KOPT-K1 (cell line): ENCODE data around the gene HS3ST3A1.
"Not testable (repeated sequence)": the region's sequence is repeated elsewhere in the genome, so short reads cannot be mapped to it uniquely, and the experiment has no call there.

Experiments used
- H3K27ac ChIP-seq: fragments of 200-600 bp; sonication (generic); 2 replicates; pipeline ENCODE4 v1.5.1; 2016; ENCODE audit warnings: antibody characterized with exemption, mild to moderate bottlenecking, low read depth, low read length; ENCODE audit not compliant: poor library complexity, severe bottlenecking
- H3K36me3 ChIP-seq: fragments of 200-600 bp; sonication (generic); 2 replicates; pipeline ENCODE4 v1.5.1; 2017; ENCODE audit warnings: antibody characterized with exemption, mild to moderate bottlenecking, low read length, moderate library complexity; ENCODE audit not compliant: insufficient read depth
- H3K9me3 ChIP-seq: fragments of 200-600 bp; sonication (generic); 2 replicates; pipeline ENCODE4 v1.5.1; 2017; ENCODE audit warnings: antibody characterized with exemption, low read length, mild to moderate bottlenecking; ENCODE audit not compliant: insufficient read depth, poor library complexity, severe bottlenecking

HS3ST3A1 gene

GRCh38 chr17:13510062-13510461 lies 91.7 kb downstream of the HS3ST3A1 start:
- H3K9me3 ChIP-seq, result no peaks in the 10 kb centered on the region
- H3K36me3 ChIP-seq, result no peaks in the 10 kb centered on the region
- no peak overlapping the region for H3K27ac ChIP-seq

DNA sequence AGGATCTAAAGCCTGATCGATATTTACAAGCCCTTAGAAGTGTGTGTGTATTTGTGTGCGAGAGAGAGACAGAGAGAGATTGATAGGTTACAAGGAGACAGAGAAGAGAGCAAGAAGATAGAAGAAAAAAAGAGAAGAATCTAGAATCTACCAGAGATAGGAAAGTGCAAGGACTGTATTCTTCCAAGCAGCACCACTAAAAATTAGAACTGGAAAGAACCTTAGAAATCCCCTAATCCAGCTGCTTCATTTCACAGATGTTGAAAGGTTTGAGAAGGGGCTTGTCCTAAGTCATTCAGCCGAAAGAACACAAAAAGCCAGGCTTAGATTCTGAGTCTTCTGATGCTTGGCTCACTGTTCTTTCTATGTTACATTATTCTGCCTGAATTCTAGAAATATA lies 92.2 kb downstream of the HS3ST3A1 start:
- no peaks in the 10 kb centered on the region for H3K36me3 ChIP-seq
- H3K27ac ChIP-seq, result no peak overlapping the region
- H3K9me3 ChIP-seq, result no peaks in the 10 kb centered on the region

- Histone ChIP-seq H3K9me3 (no peaks in the 10 kb centered on the region), H3K36me3 (no peaks in the 10 kb centered on the region), H3K27ac (no peak overlapping the region)
These were observed 92.8 kb downstream of the HS3ST3A1 start for GRCh38 chr17:13508896-13509295.

- Histone ChIP-seq H3K9me3 (no peaks in the 10 kb centered on the region), H3K27ac (no peak overlapping the region), H3K36me3 (no peaks in the 10 kb centered on the region)
These were observed 98.2 kb downstream of the HS3ST3A1 start for GRCh38 chr17:13503526-13503925.

GRCh38 chr17:13502263-13502662 lies 99.5 kb downstream of the HS3ST3A1 start:
- Histone ChIP-seq H3K36me3 (no peaks in the 10 kb centered on the region), H3K9me3 (no peaks in the 10 kb centered on the region)

DNA sequence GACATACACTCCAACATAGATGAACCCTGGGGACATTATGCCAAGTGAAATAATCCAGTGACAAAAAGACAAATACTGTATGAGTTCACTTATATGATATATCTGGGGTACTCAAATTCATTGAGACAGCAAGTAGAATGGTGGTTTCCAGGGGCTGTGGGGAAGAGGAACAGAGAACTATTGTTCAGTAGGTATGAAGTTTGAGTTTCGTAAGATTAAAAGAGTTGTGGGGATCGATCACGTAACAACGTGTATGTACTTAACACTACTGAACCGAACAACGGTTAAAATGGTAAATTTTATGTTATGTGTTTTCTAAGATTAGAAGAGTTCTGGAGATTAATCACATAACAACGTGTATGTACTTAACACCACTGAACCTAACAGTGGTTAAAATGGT lies 100.8 kb downstream of the HS3ST3A1 start:
- Histone ChIP-seq H3K27ac (no peak overlapping the region), H3K36me3 (no peaks in the 10 kb centered on the region), H3K9me3 (no peaks in the 10 kb centered on the region)

More at GRCh38 chr17:13502263-13502662, 99.5 kb downstream of the HS3ST3A1 start:
- no peak overlapping the region for H3K27ac ChIP-seq

DNA sequence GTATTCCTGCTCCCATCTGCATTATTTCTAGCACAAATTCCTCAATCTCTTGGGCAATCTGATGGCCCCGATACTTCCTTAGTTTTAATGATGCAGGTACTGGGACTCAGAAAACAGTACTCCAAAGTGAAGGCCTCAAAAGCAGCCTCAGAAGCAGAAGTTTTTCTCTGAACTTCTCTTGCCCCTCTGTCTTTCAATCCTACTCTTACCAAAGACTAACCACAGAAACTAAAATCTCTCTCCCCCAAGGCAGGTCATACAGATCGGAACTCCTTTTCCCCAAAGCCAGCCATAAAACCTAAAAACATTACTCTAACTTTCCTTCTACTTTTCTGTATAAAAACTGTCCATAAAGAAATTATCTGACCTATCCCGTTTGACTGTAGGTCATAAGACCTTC lies 103.5 kb downstream of the HS3ST3A1 start:
- Histone ChIP-seq H3K9me3 (no peaks in the 10 kb centered on the region), H3K27ac (no peak overlapping the region), H3K36me3 (no peaks in the 10 kb centered on the region)

DNA sequence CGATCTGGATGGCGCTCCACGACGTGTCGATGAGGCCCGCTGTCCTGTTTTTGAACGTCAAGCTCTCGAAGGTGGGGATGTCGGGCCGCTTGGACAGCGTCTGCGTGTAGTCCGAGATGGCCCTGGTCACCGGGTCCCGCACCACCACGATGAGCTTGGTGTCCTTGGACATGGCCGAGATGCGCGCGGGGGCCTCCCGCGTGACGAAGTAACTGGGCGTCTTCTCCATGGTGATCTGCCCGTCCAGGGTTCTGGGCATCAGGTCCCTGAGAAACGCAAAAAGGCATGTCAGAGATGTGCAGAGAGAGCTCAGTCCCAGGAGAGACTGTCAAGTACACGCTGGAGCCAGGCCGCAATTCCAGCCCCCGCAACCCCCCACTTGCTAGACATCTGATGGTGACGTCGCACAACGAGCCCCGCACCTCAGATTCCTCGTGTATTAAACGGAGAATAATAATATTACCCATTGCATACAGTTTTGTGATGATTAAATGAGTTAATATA lies 105.1 kb downstream of the HS3ST3A1 start:
- H3K36me3 ChIP-seq, H3K27ac ChIP-seq, H3K9me3 ChIP-seq: not testable (repeated sequence)

- Histone ChIP-seq H3K36me3 (no peaks in the 10 kb centered on the region), H3K27ac (no peak overlapping the region), H3K9me3 (no peaks in the 10 kb centered on the region)
These were observed 106.3 kb downstream of the HS3ST3A1 start for GRCh38 chr17:13495423-13495822.

DNA sequence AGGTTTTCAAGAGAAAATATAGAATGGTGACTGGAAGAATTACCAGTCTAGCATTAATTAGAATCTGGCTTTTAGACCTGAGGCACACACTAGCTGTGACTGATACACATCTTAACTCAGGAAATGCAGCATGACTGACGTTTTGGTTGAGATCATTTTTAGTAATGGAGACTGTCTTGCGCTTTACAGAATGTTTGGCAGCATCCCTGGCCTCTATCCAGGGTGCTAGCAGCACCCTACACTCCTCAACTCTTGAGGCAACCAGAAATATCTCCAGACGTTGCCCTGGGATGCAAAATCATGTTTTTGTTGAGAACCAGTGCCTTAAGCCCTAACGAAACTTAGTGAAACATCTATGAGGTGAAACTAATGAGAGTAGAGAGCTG lies 109.0 kb downstream of the HS3ST3A1 start:
- no peak overlapping the region for H3K27ac ChIP-seq
- H3K9me3 ChIP-seq, result no peaks in the 10 kb centered on the region
- H3K36me3 ChIP-seq, result no peaks in the 10 kb centered on the region

DNA sequence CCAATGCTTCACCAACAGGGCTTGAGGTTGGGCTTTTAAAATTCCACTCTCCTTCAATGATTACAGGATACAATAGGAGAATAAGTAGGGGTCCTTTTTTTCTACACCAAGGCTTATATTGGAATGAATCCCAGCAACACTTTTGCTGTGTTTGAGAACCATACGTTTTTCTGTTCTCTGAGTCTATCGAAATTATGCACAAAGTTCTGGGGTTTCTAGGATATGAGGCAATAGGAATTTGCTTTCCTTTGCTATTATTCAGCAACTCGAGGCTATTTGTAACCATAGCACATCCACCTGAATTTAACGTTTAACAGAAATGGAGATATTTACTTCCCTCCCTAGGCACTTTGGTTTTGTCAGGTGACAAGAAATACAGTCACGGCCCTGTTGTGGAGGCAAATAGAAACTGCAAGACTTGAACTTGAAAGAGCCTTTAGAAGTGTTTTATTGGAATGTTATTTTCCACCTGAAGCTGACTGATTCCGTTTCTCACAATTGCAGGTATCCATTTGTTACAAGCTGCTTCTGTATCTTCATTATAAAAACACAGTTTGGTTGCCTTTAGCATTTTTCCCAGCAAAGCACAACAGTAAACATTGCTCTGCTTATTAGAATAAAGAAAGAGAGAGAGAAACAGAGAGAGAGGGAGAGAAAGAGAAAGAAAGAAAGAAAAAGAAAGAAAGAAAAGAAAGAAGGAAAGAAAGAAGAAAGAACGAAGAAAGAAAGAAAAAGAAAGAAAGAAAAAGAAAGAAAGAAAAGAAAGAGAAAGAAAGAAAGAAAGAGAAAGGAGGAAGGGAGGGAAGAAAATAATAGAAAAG lies 109.6 kb downstream of the HS3ST3A1 start:
- Histone ChIP-seq H3K27ac (no peak overlapping the region), H3K36me3 (no peaks in the 10 kb centered on the region), H3K9me3 (no peaks in the 10 kb centered on the region)

DNA sequence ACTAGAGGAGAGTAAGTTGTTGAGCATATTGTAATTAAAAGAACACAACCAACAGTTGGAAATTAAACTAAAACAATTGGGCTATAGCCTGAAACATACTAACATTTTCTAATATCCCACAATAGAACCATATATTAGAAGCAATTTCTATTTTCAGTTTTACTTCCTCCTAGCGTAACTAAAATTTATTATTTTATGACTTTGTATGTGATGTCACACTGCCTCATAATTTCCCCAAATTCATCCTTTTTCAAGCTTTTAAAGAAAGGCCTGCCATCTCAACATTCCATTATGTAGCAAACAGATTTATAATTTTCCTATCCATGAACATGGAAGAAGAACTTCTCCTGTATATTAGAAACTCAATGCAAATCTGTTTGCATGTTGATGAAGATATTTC lies 110.2 kb downstream of the HS3ST3A1 start:
- no peak overlapping the region for H3K27ac ChIP-seq
- H3K36me3 ChIP-seq, result no peaks in the 10 kb centered on the region
- no peaks in the 10 kb centered on the region for H3K9me3 ChIP-seq

DNA sequence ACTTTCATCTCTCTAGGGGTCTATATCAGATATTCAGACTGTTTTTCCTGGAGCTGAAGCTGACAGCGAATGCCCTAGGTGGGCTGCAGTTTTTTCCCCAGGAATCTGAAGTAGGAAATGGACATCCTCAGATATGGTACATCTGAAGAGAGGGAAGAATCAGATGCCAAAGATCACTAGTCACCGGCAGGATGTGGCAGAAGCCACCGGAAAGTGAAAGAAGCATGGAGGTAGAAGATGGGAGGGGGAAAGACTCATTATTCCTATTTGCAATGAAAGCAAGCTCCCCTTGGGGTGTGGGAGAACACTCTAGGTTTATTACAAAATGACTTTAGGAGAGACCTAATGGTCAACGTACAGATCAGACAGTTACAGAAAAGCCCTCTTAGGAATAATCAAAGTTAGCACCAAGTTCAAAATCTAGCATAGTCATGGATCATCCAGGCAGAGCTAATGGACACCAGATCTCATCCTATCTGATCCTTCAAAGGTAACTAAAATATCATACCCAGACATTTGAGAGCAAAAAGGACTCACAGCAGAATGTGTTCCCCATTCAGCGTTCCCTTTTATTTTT lies 110.7 kb downstream of the HS3ST3A1 start:
- Histone ChIP-seq H3K9me3 (no peaks in the 10 kb centered on the region), H3K36me3 (no peaks in the 10 kb centered on the region), H3K27ac (no peak overlapping the region)

DNA sequence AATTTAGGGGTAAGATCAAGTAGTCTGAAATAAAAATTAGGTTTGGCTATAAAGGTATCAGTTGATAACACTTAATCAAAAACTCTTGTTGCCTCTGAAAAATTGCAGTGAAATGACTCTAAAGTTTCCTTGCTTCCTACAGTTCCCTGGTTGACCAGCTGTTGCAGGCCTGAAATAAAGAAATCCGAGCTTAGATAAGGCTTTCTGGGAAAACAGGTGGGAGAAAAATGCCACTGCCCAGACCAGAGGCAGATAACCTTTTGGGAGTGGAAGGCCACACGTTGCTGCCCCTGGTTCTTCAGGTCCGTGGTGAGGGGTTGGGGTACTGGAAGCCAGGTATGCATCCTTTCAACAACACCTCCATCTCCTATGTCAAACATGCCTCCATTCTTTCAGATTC lies 111.3 kb downstream of the HS3ST3A1 start:
- H3K27ac ChIP-seq, result no peak overlapping the region
- H3K9me3 ChIP-seq, result no peaks in the 10 kb centered on the region
- H3K36me3 ChIP-seq, result no peaks in the 10 kb centered on the region

DNA sequence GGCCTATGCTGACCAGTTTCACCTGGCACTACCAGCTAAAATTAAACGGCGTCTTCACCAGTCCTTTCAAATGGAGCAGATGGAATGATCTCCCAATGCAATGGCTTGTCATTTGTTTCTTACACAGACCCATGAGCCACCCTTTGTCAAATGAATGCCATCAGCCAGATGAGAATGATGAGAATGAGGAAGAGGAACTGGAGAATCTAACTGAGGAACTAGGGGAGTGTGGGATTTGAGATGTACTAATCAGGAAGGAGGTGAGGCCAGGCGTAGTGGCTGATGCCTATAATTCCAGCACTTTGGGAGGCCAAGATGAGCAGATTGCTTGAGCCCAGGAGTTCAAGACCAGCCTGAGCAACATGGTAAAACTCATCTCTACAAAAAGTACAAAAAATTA lies 116.4 kb downstream of the HS3ST3A1 start:
- H3K27ac ChIP-seq, result no peak overlapping the region
- H3K9me3 ChIP-seq, result peaks cover 14% of the 10 kb centered on the region
- no peaks in the 10 kb centered on the region for H3K36me3 ChIP-seq

GRCh38 chr17:13484020-13484419 lies 117.7 kb downstream of the HS3ST3A1 start:
- peaks cover 14% of the 10 kb centered on the region for H3K9me3 ChIP-seq
- H3K36me3 ChIP-seq, result no peaks in the 10 kb centered on the region
- H3K27ac ChIP-seq, result no peak overlapping the region
